GM12875 (cell line): ENCODE measurements around the gene TRMT2A.
A peak's percentile ranks its signal among the peaks of the same experiment; 100 is the strongest.

ENCODE experiments used
- H3K4me3 ChIP-seq: one replicate; pipeline ENCODE4 v1.5.1; 2011; ENCODE audit warnings: low read depth, low read length, control low read depth
- TF ChIP-seq, protein P1 (sequence below): IDR thresholded peaks from 2 replicates; pipeline ENCODE4 v1.5.1; 2011; ENCODE audit warnings: low read depth, mild to moderate bottlenecking, control low read depth, inconsistent platforms, low read length, moderate library complexity, borderline replicate concordance; ENCODE audit not compliant: insufficient read depth

TRMT2A gene

DNA sequence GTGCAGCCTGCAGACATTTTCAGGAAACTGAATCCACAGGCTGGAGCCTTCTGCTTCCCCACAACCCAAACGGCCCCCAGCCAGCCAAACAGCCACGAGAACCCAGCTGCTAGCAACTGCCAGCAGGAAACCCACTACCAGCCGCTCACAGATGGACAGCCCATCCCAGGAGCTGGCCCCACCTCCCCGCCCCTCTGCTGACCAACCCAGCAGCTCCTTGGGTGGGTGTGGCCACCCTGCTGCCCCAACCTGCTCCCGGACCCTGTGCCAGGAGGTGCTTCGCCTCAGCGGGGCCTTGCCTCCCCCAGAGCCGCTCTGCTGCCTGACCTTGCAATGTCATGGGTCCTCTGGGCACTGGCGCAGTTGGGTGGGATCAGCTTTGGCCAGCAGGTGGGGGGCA is 42.0 kb upstream of the TRMT2A start:
- TF ChIP-seq, protein P1, sequence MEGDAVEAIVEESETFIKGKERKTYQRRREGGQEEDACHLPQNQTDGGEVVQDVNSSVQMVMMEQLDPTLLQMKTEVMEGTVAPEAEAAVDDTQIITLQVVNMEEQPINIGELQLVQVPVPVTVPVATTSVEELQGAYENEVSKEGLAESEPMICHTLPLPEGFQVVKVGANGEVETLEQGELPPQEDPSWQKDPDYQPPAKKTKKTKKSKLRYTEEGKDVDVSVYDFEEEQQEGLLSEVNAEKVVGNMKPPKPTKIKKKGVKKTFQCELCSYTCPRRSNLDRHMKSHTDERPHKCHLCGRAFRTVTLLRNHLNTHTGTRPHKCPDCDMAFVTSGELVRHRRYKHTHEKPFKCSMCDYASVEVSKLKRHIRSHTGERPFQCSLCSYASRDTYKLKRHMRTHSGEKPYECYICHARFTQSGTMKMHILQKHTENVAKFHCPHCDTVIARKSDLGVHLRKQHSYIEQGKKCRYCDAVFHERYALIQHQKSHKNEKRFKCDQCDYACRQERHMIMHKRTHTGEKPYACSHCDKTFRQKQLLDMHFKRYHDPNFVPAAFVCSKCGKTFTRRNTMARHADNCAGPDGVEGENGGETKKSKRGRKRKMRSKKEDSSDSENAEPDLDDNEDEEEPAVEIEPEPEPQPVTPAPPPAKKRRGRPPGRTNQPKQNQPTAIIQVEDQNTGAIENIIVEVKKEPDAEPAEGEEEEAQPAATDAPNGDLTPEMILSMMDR = no peak
- no peak overlapping the region for H3K4me3 ChIP-seq

DNA sequence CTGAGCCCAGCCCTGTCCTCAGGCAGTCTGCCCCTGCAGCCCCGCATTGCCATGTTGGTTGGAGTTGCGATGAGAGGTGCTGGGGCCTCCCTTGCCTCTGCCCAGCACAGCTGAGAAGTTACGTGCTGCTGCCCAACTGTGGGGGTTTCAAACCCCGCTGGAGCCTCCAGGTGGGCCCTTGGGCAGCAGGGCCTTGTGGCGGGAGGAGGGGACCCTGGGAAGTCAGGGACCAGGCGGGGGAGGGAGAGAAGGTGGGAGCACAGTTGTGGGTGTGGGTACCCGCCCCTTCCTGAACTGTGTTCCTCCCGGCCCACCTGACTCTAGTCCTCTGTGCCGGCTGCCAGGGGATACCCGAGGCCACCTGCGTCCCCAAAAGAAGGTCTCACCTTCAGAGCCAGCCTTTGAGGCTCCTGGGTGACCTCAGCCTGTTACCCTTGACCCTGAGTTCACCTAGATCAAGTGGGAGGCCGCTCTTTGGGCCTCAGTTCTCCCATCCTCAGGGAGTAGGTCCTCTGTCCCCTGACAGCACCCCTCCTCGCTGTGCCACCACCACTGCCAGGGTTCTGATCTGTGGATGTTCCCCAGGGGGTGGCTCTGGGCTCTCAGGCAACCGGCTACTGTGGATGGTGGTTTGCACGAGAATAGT is 41.5 kb upstream of the TRMT2A start:
- no peak overlapping the region for H3K4me3 ChIP-seq

DNA sequence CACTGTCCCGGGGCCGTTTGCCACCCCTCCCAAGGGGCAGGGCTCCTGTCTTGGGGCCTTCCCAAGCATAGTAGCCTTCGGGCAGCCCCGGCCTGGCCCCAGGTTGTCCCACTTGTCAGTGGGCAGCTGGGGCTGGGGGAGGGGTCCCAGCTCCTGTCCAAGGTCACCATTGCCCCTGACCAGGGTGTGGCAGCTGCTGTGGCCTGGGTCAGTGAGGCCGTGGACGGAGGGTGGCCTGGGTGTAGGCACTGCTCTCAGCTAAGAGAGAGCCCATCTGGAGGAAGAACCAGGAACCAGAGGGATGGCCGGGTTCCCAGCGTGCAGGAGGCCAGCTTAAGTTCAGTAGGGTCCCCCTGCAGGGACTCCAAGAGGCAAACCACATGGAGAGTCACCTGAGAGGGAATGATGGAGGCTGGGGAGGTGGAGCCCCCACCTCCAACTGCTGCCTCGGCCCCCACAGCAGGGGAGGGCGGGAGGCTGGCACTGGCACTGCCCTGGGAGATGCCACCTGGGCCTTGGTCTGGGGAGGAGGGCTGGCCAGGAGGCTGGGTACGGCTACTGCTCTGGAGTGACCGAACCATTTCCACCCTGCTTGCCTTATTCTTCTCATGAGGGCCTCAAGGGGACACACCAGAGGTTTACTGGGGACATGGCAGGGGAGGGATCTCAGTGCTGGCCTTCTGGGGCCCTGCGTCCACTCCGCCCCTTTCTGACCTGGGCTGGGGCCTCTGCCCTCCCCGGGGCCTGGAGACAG is 40.6 kb upstream of the TRMT2A start:
- no peak overlapping the region for H3K4me3 ChIP-seq
- TF ChIP-seq, protein P1 = no peak

More for the DNA sequence above, 41.5 kb upstream of the TRMT2A start:
- TF ChIP-seq, protein P1 = no peak

DNA sequence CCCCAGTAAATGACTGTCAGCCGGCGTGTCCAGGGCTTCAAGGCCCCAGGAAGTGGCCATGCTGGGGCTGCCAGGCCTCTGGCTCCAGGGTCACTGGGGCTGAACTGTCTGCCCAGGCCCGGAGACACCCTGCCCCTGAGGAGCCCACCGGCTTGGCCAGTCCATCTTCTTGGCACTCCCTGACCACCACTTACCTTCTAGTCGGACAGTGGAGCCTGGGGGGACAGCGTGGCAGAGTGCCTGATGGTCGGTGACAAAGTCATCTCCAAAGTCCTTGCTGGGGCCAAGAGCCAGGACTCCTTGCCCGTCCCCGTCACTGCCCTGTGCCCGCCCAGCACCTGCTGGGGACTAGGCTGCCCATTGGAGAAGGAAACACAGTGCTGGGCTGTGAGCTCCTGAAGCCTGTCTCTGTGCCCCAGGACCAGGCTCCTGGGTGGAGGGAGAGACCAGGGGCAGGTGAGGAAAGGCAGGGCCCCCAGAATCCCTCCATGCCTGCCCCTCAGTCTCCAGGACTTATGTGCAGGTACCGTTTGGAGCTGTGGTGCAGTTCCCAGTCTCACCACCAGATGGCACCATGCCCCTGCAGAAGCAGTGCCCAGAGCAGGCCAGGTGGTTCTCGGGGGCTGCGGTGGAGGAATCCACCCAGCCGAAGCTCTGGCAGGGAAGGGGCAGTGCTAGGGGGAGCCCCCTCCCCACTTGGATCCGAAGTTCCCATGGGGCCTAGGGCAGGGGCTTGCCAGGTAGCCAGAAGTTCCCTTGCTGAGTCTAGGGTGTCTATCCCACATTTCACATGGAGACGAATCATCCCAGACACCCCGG is 39.8 kb upstream of the TRMT2A start:
- no peak overlapping the region for H3K4me3 ChIP-seq
- TF ChIP-seq, protein P1 = peak; percentile 95

DNA sequence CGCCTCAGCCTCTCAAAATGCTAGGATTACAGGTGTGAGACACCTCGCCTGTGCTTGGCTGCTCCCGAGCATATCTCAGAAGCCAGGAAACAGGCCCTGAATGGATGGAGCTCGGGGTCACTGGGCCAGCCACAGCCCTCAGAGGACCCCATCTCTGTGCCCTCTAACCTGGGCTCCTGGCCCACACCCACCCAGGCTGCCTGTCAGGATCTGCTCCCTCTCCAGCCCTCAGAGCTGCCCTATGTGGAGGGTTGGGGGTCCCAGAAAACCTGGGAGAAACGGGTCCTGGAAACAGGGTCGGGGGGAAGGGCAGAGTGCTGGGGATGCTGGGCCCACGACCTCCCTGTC is 39.0 kb upstream of the TRMT2A start:
- no peak overlapping the region for H3K4me3 ChIP-seq
- TF ChIP-seq, protein P1 = no peak

DNA sequence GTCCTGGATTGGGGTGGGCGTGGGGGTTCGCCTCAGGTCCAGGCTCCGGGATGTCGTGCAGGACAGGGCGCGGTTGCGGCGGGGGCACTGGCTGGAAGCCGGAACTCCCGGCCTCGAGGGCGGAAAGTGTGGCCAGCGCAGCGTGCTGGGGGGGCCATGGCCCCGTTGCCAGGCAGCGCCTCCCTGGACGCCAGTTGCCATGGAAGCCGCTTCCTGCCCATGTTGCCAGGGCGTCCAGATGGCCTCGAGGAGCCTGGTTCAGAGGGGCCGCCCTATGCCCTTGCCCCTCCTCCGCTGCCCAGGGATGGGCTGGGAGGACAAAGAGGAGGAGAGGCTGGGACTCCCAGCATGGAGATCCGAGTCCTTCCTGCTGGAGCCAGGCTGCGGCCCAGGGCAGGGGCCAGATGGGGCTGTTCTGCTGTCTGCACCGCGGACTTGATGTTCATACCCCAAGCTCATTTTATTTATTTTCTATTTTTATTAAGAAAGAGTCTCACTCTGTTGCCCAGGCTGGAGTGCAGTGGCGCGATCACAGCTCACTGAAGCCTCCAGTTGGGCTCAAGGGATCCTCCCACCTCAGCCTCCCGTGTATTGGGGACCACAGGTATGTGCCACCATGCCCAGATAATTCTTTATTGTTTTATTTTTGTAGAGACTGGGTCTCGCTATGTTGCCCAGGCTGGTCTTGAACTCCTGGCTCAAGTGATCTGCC is 38.5 kb upstream of the TRMT2A start:
- TF ChIP-seq, protein P1 = no peak
- no peak overlapping the region for H3K4me3 ChIP-seq
